Thyroid gland (tissue), 4 donors: ENCODE results near the gene TSHB. TPM values are rescaled to one million over a fixed set of nuclear protein-coding genes. Genes with fewer than 3 reads are reported as not detected.

Experiments
- total RNA-seq, 4 donors: library from RNA; depleted of rRNA; stranded (reverse); fragments of >200 nt; gene quantifications; one replicate each; pipeline ENCODE4 v1.2.3, GENCODE V29; 2016

TSHB gene
- total RNA-seq, 4 donors from 2014 or later = not detected

Other genes with a start within 250 kb of the TSHB start
- 10 to 100 TPM; 24.2 to 41.8 (median 37.4) TPM for gene SIKE1, start 249.1 kb upstream of the TSHB start, total RNA-seq
- under 1 TPM in 1 of 4 donors, not detected in 3; 0.13 TPM for gene SYCP1, start 175.0 kb upstream of the TSHB start, total RNA-seq
- 1 to 10 TPM; 3.0 to 6.6 (median 4.6) TPM for gene TSPAN2, start 59.7 kb downstream of the TSHB start, total RNA-seq